Heart left ventricle (tissue), 13 donors: ENCODE measurements around the gene TNS3.

Experiments
- POLR2A ChIP-seq, 2 donors: fragments of 450-650 bp; IDR thresholded peaks; one replicate each; pipeline ENCODE4 v1.6.1; 2017; ENCODE audit warnings: antibody characterized with exemption in 2 of 2, mild to moderate bottlenecking in 2 of 2, moderate library complexity in 2 of 2
- TF ChIP-seq, protein P1 (sequence below), 12 donors: fragments of 200-600 bp; sonication (generic) in 4 of 12; IDR thresholded peaks; one replicate each; pipeline versions ENCODE4 v1.5.0 to v1.8.0; 2018 to 2022; ENCODE audit warnings: antibody characterized with exemption in 12 of 12, mild to moderate bottlenecking in 5 of 12
- donor health status: ischemic (EF 13 %, LVEDD 7.1; RV severe dilation, severe dysfunction).
- donor health status: DM: no; HTN: yes; CAD: no.
- donor health status: DM: no; HTN: no; CAD: no.
- donor health status: ischemic (EF 25% LVEDD 6.9; RV normal size, moderate dysfunction).
- donor health status: ischemic (EF 25% LVEDD 5.7; RV mildly dilated, moderate dysfunction).
- donor health status: ischemic (EF 35%, LVEDD 5.7; RV mildly dilated, moderate dysfunction).
- donor health status: nonischemic (EF 11% LVEDD 7.7; RV severe dilation, severe dysfunction).
- donor health status: DM: yes; HTN: yes; CAD: no.
- donor health status: PGD.
- donor health status: ischemic (EF 29% LVEDD 5.4; RV normal size, mild dysfunction).
- donor health status: nonischemic (EF 23%, LVEDD 6.1; RV moderate dilation, normal function).

DNA sequence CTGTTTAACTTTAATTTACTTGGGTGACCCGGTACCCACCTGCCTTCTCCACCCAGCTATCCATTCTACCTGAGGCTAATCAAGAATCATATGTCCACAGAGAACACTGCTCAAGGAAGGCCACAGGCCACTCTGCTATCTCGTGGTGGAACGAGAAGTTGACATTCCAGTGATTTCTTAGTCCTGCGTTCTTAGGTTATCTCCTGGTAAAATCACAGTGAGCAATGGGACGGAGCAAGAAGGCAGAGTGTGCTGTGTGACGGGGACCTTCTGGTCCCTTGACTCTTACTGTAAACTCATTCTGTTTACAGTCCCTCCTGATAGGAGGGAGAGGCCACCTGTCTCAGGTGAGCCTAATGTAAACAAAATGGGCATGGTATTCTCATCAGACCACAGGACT lies 256.6 kb downstream of the TNS3 start:
- TF ChIP-seq, protein P1, sequence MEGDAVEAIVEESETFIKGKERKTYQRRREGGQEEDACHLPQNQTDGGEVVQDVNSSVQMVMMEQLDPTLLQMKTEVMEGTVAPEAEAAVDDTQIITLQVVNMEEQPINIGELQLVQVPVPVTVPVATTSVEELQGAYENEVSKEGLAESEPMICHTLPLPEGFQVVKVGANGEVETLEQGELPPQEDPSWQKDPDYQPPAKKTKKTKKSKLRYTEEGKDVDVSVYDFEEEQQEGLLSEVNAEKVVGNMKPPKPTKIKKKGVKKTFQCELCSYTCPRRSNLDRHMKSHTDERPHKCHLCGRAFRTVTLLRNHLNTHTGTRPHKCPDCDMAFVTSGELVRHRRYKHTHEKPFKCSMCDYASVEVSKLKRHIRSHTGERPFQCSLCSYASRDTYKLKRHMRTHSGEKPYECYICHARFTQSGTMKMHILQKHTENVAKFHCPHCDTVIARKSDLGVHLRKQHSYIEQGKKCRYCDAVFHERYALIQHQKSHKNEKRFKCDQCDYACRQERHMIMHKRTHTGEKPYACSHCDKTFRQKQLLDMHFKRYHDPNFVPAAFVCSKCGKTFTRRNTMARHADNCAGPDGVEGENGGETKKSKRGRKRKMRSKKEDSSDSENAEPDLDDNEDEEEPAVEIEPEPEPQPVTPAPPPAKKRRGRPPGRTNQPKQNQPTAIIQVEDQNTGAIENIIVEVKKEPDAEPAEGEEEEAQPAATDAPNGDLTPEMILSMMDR (IDR thresholded peaks at IDR 0.05): no peak
- TF ChIP-seq POLR2A (IDR thresholded peaks at IDR 0.05): no peak
